ENCODE results near the gene PRKCG. TPM values are rescaled to one million over a fixed set of nuclear protein-coding genes. Genes with fewer than 3 reads are reported as not detected.
"Not testable (repeated sequence)": the region's sequence is repeated elsewhere in the genome, so short reads cannot be mapped to it uniquely, and the experiment has no call there.

Gene PRKCG
- total RNA-seq, 2 experiments from 2014 or later = not detected

GRCh38 chr19:53867225-53868090 lies 14.5 kb upstream of the PRKCG start, which contains the start of gene MYADM:
Gene MYADM, plus strand, starts transcription at chr19:53867883. Its CDS starts 5,647 bp downstream, at chr19:53873530.
- DNase-seq (peak; percentile 100), ATAC-seq (ENCODE audit: low read depth) (peak; percentile 61)
- H3K4me3 Mint-ChIP-seq = peak within 1 kb of the TSS; percentile 98
- POLR2A ChIA-PET = interaction anchor here (0.6 to 4.0 kb wide), 11 partner anchors 7 to 1542 kb away, joined by 3 to 32 read pairs (median 4); partner anchors contain the start of genes LENG1 and PRKCG
- peaks cover 30% of the 10 kb centered on the region for H3K4me1 Mint-ChIP-seq
- H3K9me3 Mint-ChIP-seq = no peaks in the 10 kb centered on the region
- H3K36me3 Mint-ChIP-seq = peaks cover 4% of the 10 kb centered on the region
- H3K27ac Mint-ChIP-seq = peak within 1 kb of the TSS; percentile 94
- H3K27me3 Mint-ChIP-seq = no peaks in the 10 kb centered on the region

- ATAC-seq (ENCODE audit: low read depth) = no peak
- Mint-ChIP-seq H3K4me3 (peak overlapping the region; percentile 98), H3K9me3 (no peaks in the 10 kb centered on the region), H3K4me1 (peaks cover 34% of the 10 kb centered on the region), H3K27me3 (no peaks in the 10 kb centered on the region), H3K27ac (peak overlapping the region; percentile 92), H3K36me3 (peaks cover 7% of the 10 kb centered on the region)
- POLR2A ChIA-PET = interaction anchor here (0.6 to 4.0 kb wide), 8 partner anchors 9 to 1541 kb away, joined by 3 to 32 read pairs (median 8); partner anchors contain the start of gene PRKCG
- DNase-seq = peak; percentile 69
Observed at GRCh38 chr19:53868091-53868891, 13.7 kb upstream of the PRKCG start.

GRCh38 chr19:53868892-53869804 lies 12.8 kb upstream of the PRKCG start:
- peak overlapping the region; percentile 98 for H3K4me3 Mint-ChIP-seq

GRCh38 chr19:53869805-53870484 lies 12.1 kb upstream of the PRKCG start:
- POLR2A ChIA-PET = interaction anchor here (1.5 to 1.6 kb wide), 2 partner anchors 9 to 12 kb away, joined by 5 to 6 read pairs; partner anchors contain the start of gene PRKCG
- not testable (repeated sequence) for ATAC-seq (ENCODE audit: low read depth); H3K27me3 Mint-ChIP-seq; H3K9me3 Mint-ChIP-seq; DNase-seq
- H3K36me3 Mint-ChIP-seq = peaks cover 22% of the 10 kb centered on the region
- peaks cover 48% of the 10 kb centered on the region for H3K4me1 Mint-ChIP-seq
- H3K4me3 Mint-ChIP-seq = peak overlapping the region; percentile 98
- peak overlapping the region; percentile 87 for H3K27ac Mint-ChIP-seq

More at GRCh38 chr19:53868892-53869804, 12.8 kb upstream of the PRKCG start:
- H3K9me3 Mint-ChIP-seq = no peaks in the 10 kb centered on the region
- POLR2A ChIA-PET = interaction anchor here (0.7 to 4.0 kb wide), 5 partner anchors 8 to 26 kb away, joined by 3 to 32 read pairs (median 16); partner anchors contain the start of gene PRKCG
- H3K36me3 Mint-ChIP-seq = peaks cover 14% of the 10 kb centered on the region
- H3K27ac Mint-ChIP-seq = peak overlapping the region; percentile 87
- DNase-seq = peak; percentile 93
- H3K4me1 Mint-ChIP-seq = peaks cover 40% of the 10 kb centered on the region
- no peaks in the 10 kb centered on the region for H3K27me3 Mint-ChIP-seq
- ATAC-seq (ENCODE audit: low read depth) = peak; percentile 62

GRCh38 chr19:53870485-53870844 lies 11.5 kb upstream of the PRKCG start:
- POLR2A ChIA-PET = interaction anchor here (1.5 to 1.6 kb wide), 2 partner anchors 9 to 11 kb away, joined by 5 to 6 read pairs; partner anchors contain the start of gene PRKCG
- no peaks in the 10 kb centered on the region for H3K27me3 Mint-ChIP-seq
- H3K27ac Mint-ChIP-seq = peak overlapping the region; percentile 85
- H3K4me1 Mint-ChIP-seq = peaks cover 48% of the 10 kb centered on the region
- DNase-seq (no peak), ATAC-seq (ENCODE audit: low read depth) (no peak)
- H3K4me3 Mint-ChIP-seq = peak overlapping the region; percentile 75
- peaks cover 25% of the 10 kb centered on the region for H3K36me3 Mint-ChIP-seq
- no peaks in the 10 kb centered on the region for H3K9me3 Mint-ChIP-seq

- H3K27ac Mint-ChIP-seq = peak overlapping the region; percentile 85
- peaks cover 29% of the 10 kb centered on the region for H3K36me3 Mint-ChIP-seq
- DNase-seq = no peak
- no peaks in the 10 kb centered on the region for H3K9me3 Mint-ChIP-seq
- no peaks in the 10 kb centered on the region for H3K27me3 Mint-ChIP-seq
- POLR2A ChIA-PET = interaction anchor here (1.5 to 1.6 kb wide), 2 partner anchors 8 to 10 kb away, joined by 5 to 6 read pairs; partner anchors contain the start of gene PRKCG
- ATAC-seq (ENCODE audit: low read depth) = no peak
- peaks cover 44% of the 10 kb centered on the region for H3K4me1 Mint-ChIP-seq
- H3K4me3 Mint-ChIP-seq = peak overlapping the region; percentile 75
Observed at GRCh38 chr19:53871454-53871853, 10.5 kb upstream of the PRKCG start.

- POLR2A ChIA-PET = interaction anchor here (0.6 to 2.3 kb wide), 2 partner anchors 10 to 19 kb away, joined by 3 to 8 read pairs; no protein-coding TSS in a partner anchor
- Mint-ChIP-seq H3K4me1 (peaks cover 45% of the 10 kb centered on the region), H3K27ac (peak overlapping the region; percentile 3), H3K27me3 (no peaks in the 10 kb centered on the region), H3K36me3 (peaks cover 35% of the 10 kb centered on the region), H3K9me3 (no peaks in the 10 kb centered on the region), H3K4me3 (no peak overlapping the region)
- ATAC-seq (ENCODE audit: low read depth) (no peak), DNase-seq (no peak)
Observed at GRCh38 chr19:53872762-53873161, 9.2 kb upstream of the PRKCG start.

- H3K27ac Mint-ChIP-seq = peak overlapping the region; percentile 83
- peaks cover 35% of the 10 kb centered on the region for H3K36me3 Mint-ChIP-seq
- ATAC-seq (ENCODE audit: low read depth) = no peak
- H3K4me3 Mint-ChIP-seq = peak overlapping the region; percentile 53
- POLR2A ChIA-PET = interaction anchor here (0.6 to 2.3 kb wide), 3 partner anchors 8 to 221 kb away, joined by 3 to 12 read pairs (median 8); no protein-coding TSS in a partner anchor
- DNase-seq = no peak
- H3K4me1 Mint-ChIP-seq = peaks cover 42% of the 10 kb centered on the region
- no peaks in the 10 kb centered on the region for H3K27me3 Mint-ChIP-seq
- no peaks in the 10 kb centered on the region for H3K9me3 Mint-ChIP-seq
Observed at GRCh38 chr19:53873773-53874605, 8.0 kb upstream of the PRKCG start.

GRCh38 chr19:53874606-53874990 lies 7.4 kb upstream of the PRKCG start:
- DNase-seq (no peak), ATAC-seq (ENCODE audit: low read depth) (no peak)
- H3K27ac Mint-ChIP-seq = peak overlapping the region; percentile 83
- H3K4me1 Mint-ChIP-seq = peaks cover 42% of the 10 kb centered on the region
- peak overlapping the region; percentile 53 for H3K4me3 Mint-ChIP-seq
- no peaks in the 10 kb centered on the region for H3K9me3 Mint-ChIP-seq
- H3K27me3 Mint-ChIP-seq = no peaks in the 10 kb centered on the region
- H3K36me3 Mint-ChIP-seq = peaks cover 35% of the 10 kb centered on the region
- POLR2A ChIA-PET = interaction anchor here (0.7 to 2.3 kb wide), 4 partner anchors 8 to 280 kb away, joined by 5 to 12 read pairs (median 7); no protein-coding TSS in a partner anchor

- Mint-ChIP-seq H3K9me3 (no peaks in the 10 kb centered on the region), H3K4me3 (peak overlapping the region; percentile 23), H3K27ac (peak overlapping the region; percentile 30), H3K36me3 (peaks cover 35% of the 10 kb centered on the region), H3K27me3 (no peaks in the 10 kb centered on the region), H3K4me1 (peaks cover 38% of the 10 kb centered on the region)
- POLR2A ChIA-PET = interaction anchor here (0.6 to 2.0 kb wide), 4 partner anchors 8 to 22 kb away, joined by 3 to 14 read pairs (median 9); partner anchors contain the start of gene MYADM
- DNase-seq (no peak), ATAC-seq (ENCODE audit: low read depth) (no peak)
Observed at GRCh38 chr19:53875602-53876325, 6.2 kb upstream of the PRKCG start.
